ACC112 (cell line): ENCODE data around the gene U2AF1.
"Not testable (repeated sequence)": the region's sequence is repeated elsewhere in the genome, so short reads cannot be mapped to it uniquely, and the experiment has no call there.

ENCODE experiments used
- H2AFZ ChIP-seq: fragments of 200-600 bp; sonication (generic); one replicate; pipeline ENCODE4 v1.6.0; 2017; ENCODE audit warnings: antibody characterized with exemption, low read length; ENCODE audit not compliant: unreplicated experiment
- H3K27ac ChIP-seq: fragments of 200-600 bp; sonication (generic); 2 replicates; pipeline ENCODE4 v1.5.1; 2014; ENCODE audit warnings: low read depth, mild to moderate bottlenecking, antibody characterized with exemption, low read length, moderate library complexity
- H3K27me3 ChIP-seq: fragments of 200-600 bp; sonication (generic); 2 replicates; pipeline ENCODE4 v1.6.1; 2014; ENCODE audit warnings: mild to moderate bottlenecking, antibody characterized with exemption, low read length, moderate library complexity, mixed read lengths; ENCODE audit not compliant: insufficient read depth
- H3K36me3 ChIP-seq: fragments of 200-600 bp; sonication (generic); 2 replicates; pipeline ENCODE4 v1.6.1; 2016; ENCODE audit warnings: mild to moderate bottlenecking, antibody characterized with exemption, low read length, moderate library complexity, mixed read lengths; ENCODE audit not compliant: insufficient read depth
- H3K4me1 ChIP-seq: fragments of 200-600 bp; sonication (generic); one replicate; pipeline ENCODE4 v1.6.1; 2016; ENCODE audit warnings: low read length, mixed read lengths; ENCODE audit not compliant: insufficient read depth, unreplicated experiment, control insufficient read depth
- H3K4me3 ChIP-seq: fragments of 200-600 bp; sonication (generic); 2 replicates; pipeline ENCODE4 v1.5.1; 2014; ENCODE audit warnings: mild to moderate bottlenecking, low read depth, low read length
- H3K79me2 ChIP-seq: fragments of 200-600 bp; sonication (generic); one replicate; pipeline ENCODE4 v1.6.0; 2016; ENCODE audit warnings: low read length; ENCODE audit not compliant: control insufficient read depth, unreplicated experiment, insufficient read depth

U2AF1 gene

DNA sequence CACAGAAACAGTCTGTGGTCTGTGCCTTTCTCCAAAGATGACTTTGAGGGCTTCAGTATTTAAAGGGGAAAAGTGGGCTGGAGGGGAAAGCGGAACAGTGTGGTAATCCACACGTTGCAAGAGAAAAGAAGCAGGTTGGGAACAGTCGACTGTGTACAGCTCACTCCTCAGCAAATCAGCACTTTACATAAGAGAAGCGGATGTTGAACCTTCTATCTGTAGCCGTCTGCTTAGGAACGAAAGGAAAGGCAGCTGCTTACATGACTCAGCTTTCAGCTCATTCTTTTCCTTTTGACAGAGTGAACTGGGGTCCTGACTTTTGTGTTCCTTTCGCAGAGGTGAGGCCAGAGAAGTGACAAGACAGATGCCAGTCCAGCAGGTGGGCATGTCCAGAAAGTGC is 1.6 kb upstream of the U2AF1 start:
- H3K27me3 ChIP-seq, H3K27ac ChIP-seq, H2AFZ ChIP-seq, H3K4me3 ChIP-seq, H3K4me1 ChIP-seq, H3K79me2 ChIP-seq, H3K36me3 ChIP-seq: not testable (repeated sequence)

DNA sequence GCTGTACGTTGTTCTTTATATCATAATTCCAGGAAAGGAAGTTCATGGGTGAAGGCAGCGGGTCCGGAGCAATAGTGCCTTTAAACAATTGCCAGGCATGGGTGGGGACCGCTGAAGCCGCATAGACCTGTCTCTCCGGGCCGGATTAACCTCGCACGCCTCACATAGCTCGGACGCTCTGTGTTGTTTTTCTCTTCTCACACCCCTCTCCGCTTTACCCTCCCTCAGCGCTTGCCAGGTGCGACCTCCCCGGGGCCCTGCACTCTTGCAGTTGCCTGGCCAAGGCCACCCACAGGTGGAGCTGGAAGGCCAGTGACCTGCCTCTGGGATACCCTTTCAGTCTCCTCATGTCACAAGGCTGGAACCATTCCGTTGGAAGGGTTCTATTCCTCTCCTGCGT is 807 bp upstream of the U2AF1 start:
- not testable (repeated sequence) for H3K4me3 ChIP-seq, H3K27me3 ChIP-seq, H2AFZ ChIP-seq, H3K36me3 ChIP-seq, H3K27ac ChIP-seq, H3K79me2 ChIP-seq, H3K4me1 ChIP-seq

DNA sequence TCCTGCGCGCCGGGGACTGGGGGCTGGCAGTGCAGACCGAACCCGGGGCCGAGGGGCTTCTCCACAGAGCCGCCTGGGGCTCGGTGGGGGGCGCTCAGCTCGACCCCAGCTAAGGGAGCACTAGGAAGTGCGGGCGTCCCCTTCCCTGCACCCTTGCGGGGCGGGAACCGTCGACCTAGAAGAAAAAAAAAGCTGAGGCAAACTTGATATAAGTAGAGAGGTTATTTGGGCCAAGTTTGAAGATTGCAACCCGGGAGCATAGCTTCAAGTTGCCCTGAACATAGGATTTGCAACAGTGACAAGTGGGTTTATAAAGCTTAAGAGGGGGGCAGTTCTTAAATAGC is 396 bp upstream of the U2AF1 start:
- H3K27ac ChIP-seq, H3K36me3 ChIP-seq, H3K4me1 ChIP-seq, H3K4me3 ChIP-seq, H3K27me3 ChIP-seq, H3K79me2 ChIP-seq, H2AFZ ChIP-seq: not testable (repeated sequence)

DNA sequence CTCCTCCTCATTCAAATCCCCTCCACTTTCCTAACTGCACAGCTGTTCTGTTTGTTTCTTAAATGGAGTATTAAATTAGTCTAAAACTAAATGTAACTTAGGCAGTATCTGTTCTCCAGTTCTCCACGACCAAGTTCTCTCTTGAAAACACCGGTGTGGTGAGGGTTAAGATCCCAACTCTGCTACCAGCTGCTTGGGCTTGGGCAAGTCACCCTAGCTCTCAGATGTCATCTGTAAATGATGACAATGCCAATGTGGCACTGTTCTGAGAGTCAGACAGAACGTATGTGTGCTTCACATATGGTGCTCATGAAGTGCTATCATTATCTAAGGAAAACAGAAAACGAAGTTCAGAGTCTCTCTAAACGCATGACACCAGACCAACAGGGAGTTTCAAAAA is 2.7 kb downstream of the U2AF1 start:
- not testable (repeated sequence) for H3K36me3 ChIP-seq, H2AFZ ChIP-seq, H3K79me2 ChIP-seq, H3K4me1 ChIP-seq, H3K4me3 ChIP-seq, H3K27me3 ChIP-seq, H3K27ac ChIP-seq

DNA sequence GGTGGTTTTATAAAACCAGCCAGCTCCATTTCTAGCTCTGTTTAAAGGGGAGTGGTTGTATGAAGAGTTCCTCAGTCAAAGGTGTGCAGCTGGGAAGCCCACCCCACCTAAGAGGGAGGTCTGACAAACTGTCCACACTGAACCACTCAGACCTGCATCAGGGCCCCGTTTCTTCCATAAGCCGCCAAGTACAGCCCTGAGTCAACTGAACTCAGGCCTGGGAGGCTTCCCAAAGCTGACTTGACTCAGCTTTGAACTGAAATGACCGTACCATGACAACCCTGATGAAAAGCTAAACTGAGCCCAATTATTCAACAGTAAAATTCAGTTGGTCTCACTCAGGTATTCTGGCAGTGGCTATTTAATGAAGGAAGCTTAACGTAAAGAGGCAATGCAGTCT is 5.1 kb downstream of the U2AF1 start:
- H2AFZ ChIP-seq, H3K27me3 ChIP-seq, H3K27ac ChIP-seq, H3K4me3 ChIP-seq, H3K79me2 ChIP-seq, H3K4me1 ChIP-seq, H3K36me3 ChIP-seq: not testable (repeated sequence)

DNA sequence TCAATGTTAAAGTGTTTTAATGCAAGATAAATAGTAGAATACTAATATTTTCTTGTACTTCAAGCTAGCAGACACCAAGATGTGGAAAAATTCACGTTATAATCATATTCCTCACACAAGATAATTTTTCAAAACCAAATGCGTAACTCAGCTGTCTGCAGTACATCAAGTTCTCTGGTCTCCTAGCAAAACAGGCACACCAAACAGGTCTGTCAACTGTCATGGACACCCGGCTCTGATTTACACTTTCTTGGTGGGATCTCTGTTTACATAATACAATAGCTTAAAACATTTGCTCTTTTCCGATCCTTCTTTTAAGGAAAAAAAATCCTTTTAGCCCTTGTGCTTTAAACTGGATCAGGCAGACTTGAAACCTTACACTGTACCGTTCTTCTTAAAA is 5.7 kb downstream of the U2AF1 start:
- not testable (repeated sequence) for H2AFZ ChIP-seq, H3K79me2 ChIP-seq, H3K27me3 ChIP-seq, H3K4me3 ChIP-seq, H3K4me1 ChIP-seq, H3K36me3 ChIP-seq, H3K27ac ChIP-seq

DNA sequence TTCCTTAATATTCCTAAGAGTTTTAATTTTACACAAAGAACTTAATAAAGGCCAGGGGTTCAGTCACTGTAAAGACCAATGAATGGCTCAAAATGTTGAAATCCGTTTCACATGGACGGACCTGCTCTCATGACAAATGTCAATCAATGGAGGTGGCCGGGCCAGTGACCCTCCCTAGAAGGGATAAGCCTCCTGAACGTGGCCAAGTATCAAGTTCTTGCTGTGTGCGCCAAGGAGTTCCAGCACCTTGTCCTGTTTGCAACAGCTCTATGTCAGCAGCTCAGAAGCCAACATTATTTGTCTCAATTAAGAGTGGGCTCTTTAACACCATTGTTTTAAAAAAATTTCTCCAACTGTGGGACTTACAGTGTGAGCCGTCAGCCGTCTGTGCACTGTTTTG is 6.4 kb downstream of the U2AF1 start:
- not testable (repeated sequence) for H3K27me3 ChIP-seq, H3K4me3 ChIP-seq, H3K36me3 ChIP-seq, H3K4me1 ChIP-seq, H3K27ac ChIP-seq, H2AFZ ChIP-seq, H3K79me2 ChIP-seq

DNA sequence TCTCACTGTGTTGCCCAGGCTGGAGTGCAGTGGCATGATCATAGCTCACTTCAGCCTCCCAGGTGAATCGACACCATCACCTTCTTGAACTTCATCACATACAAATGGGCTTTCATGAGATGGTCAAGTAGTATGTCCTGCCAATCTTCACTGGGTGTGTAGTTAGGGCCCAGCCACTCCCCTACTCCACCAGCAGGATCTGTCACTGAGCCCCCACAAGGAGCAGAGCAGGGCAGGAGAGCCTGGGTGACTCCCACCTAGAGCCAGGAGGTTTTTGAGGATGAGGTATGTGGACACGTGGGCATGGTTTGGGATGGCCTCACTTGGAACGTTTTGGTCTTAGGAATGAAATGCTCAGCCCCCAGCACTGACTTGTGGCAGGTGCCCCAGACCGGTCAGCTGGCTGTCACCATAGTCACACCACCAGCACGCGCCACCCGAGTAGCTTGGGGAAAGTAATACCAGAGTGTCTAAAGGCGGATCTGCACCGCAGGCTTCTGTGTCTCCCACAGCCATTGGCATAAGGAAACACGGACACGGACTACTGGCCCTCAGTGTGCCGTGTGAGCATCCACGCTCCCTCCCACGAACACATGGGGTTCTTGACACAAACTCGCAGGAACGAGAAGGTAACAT is 15.3 kb downstream of the U2AF1 start:
- H2AFZ ChIP-seq, H3K27ac ChIP-seq, H3K4me3 ChIP-seq, H3K4me1 ChIP-seq, H3K27me3 ChIP-seq, H3K79me2 ChIP-seq, H3K36me3 ChIP-seq: not testable (repeated sequence)

DNA sequence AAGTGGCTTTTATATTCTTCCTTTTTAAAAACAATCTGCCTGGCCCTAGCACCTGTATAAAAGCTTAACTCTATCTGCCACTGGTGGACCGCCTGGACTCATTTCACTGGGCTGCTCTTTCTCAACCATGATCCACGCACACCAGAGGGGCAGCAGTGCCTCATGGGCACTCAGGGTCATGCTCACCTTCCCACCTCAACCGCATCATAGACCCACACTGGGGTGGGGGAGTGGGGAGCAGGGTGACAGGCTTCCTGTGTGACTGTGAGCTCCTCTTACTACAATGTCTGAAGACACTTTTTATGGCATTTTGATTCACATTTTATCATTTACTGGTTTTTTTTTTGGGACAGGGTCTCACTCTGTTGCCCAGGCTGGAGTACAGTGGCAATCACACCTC is 16.4 kb downstream of the U2AF1 start:
- H3K79me2 ChIP-seq, H3K4me3 ChIP-seq, H3K27ac ChIP-seq, H3K36me3 ChIP-seq, H3K27me3 ChIP-seq, H2AFZ ChIP-seq, H3K4me1 ChIP-seq: not testable (repeated sequence)

DNA sequence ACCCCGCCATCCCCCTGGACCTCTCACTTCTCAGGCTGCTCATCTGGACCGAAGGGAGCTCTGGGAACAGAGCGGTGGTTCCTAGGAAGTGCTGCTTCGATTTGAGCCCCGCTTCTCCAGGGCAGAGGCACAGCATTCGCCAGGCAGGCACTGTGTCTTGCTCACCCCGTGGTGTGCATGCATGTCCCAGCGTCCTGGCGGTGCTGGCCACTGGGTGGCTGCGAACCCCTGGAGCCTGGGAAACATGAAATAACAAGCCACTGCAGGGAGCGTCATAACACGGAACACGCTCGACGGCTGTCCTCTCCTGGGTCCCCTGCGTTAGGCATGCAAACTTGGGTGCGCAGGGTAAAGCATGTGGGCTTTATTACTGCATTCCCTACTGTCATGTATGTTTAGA is 17.9 kb downstream of the U2AF1 start:
- H3K79me2 ChIP-seq, H3K4me1 ChIP-seq, H2AFZ ChIP-seq, H3K36me3 ChIP-seq, H3K27ac ChIP-seq, H3K4me3 ChIP-seq, H3K27me3 ChIP-seq: not testable (repeated sequence)

DNA sequence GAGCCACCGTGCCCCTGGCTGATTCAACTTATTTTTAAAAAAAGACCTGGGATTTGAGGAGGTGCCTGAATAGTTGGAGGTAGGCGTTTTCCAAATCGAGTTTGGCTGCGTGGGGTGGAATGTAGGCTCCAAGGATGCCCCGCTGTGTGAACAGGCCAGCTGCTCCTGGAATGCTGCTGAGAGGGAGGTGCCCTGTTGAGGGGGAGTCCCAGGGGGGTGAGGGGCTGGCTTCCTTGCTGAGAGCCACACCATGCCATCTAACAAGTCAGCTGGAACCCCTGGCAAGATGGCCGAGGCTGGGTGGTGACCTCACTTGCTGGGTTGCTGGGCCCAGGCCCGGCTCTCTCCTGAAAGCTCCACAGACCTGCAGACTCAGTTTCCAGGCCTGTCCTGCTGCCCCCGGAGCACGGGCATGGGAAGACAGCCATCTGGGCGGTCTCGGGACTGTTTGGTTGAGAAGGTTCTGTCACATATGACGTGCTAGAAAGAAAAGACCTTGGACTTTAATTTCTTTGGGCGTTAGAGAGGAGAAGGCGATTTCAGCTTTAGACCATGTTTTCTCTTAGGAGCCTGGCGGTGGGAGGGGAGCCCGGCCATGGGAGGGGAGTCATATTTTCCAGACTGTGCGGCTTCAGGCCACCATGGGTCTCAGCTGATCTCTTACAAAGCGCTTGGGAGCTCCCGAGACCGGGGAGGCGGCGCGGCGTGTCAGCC is 24.6 kb downstream of the U2AF1 start:
- not testable (repeated sequence) for H3K4me3 ChIP-seq, H2AFZ ChIP-seq, H3K4me1 ChIP-seq, H3K36me3 ChIP-seq, H3K27me3 ChIP-seq, H3K27ac ChIP-seq, H3K79me2 ChIP-seq
